Jurkat, Clone E6-1 (cell line): Measurements from ENCODE around the gene MRI1.

Experiments
- DNase-seq: peaks from one replicate; pipeline ENCODE4 v3.0.0-alpha.2; 2011; ENCODE audit warnings: low read depth, low spot score
- H3K4me3 ChIP-seq: 2 replicates; pipeline ENCODE4 v1.5.1; 2011; ENCODE audit warnings: mild to moderate bottlenecking, low read length, control low read depth, moderate library complexity

Gene MRI1

GRCh38 chr19:13814550-13814949, 50.2 kb downstream of the MRI1 start:
- H3K4me3 ChIP-seq: no peak overlapping the region
- no peak for DNase-seq

DNA sequence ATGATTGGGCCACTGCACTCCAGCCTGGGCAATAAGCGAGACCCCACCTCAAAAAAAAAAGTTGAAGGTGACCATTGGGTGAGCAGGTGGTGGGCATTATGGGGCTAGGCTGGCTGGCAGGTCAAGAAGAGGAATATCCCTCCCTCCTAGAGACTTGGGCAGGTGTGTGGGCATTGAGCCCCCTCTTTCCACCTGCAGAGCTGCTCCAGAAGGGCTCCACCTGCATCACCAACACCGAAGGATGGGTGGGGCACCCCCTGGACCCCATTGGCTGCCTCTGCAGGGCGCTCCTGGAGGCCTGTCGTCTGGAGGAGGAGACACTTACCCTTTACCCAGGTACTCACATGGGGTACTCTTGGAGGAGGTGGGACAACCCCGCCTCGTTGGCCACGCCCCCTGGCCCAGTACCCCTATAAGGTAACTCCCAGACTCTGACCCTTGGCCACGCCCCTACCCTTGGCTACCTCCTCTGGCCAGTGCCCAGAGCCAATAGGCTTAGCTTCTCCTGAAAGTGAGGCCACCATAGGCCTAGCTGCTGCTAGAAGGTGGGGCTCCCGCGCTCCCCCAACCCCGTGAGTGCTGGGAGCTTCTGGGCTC, 52.8 kb downstream of the MRI1 start:
- H3K4me3 ChIP-seq: no peak overlapping the region
- no peak for DNase-seq

- DNase-seq: no peak
- no peak overlapping the region for H3K4me3 ChIP-seq
These were observed 53.5 kb downstream of the MRI1 start for GRCh38 chr19:13817615-13818371.

GRCh38 chr19:13819238-13819637, 54.9 kb downstream of the MRI1 start:
- no peak overlapping the region for H3K4me3 ChIP-seq
- no peak for DNase-seq

DNA sequence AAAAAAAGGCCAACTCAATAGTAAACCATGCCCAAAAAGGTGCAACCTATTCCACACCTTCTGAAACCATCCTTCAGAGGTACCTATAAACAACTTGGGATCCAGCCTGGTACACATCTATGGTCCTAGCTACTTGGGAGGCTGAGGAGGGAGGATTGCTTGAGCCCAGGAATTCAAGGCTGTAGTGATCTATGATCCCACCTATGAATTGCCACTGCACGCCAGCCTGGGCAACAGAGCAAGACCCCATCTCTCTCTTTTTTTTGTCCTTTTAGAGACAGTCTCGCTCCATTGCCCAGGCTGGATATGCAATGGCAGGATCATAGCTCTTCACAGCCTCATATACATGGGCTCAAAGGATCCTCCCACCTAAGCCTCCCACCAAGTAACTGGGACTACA, 57.0 kb downstream of the MRI1 start:
- no peak overlapping the region for H3K4me3 ChIP-seq
- DNase-seq: no peak

- DNase-seq: no peak
- H3K4me3 ChIP-seq: no peak overlapping the region
These were observed 58.9 kb downstream of the MRI1 start for GRCh38 chr19:13823256-13823655.
